Measurements from ENCODE around the gene E2F6. TPM values are rescaled to one million over a fixed set of nuclear protein-coding genes. Genes with fewer than 3 reads are reported as not detected.

Gene E2F6
- total and polyA plus RNA-seq, 2 of the 13 experiments (the other 11 are each of a cell fraction or from before 2014, with no cell fraction given): 27.3 to 36.0 TPM

DNA sequence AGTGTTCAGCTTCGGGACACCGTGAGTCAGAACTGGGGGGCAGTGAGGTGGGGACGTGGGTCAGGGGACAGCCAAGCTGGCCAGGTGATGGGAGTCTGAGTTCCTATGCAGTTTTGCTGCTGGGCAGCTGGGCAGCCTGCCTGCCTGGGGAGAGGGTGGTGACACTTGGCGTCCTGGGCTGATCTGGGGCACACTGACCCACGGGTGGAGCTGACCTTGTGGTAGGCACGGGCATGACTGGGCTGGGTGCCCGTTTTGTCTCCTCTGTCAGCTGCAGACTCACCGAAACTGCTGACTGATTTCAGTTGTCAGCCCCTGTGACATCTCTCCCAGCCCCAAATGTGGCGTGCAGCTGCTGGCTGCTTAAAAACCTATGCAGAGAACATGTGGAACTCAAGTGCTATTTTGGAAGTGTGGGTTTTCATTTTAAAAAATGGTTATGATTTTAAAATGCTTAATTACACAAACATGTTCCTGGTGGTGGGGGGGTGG is 32.6 kb upstream of the E2F6 start (continued):
- TF ChIP-seq, protein P1, sequence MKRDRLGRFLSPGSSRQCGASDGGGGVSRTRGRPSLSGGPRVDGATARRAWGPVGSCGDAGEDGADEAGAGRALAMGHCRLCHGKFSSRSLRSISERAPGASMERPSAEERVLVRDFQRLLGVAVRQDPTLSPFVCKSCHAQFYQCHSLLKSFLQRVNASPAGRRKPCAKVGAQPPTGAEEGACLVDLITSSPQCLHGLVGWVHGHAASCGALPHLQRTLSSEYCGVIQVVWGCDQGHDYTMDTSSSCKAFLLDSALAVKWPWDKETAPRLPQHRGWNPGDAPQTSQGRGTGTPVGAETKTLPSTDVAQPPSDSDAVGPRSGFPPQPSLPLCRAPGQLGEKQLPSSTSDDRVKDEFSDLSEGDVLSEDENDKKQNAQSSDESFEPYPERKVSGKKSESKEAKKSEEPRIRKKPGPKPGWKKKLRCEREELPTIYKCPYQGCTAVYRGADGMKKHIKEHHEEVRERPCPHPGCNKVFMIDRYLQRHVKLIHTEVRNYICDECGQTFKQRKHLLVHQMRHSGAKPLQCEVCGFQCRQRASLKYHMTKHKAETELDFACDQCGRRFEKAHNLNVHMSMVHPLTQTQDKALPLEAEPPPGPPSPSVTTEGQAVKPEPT (CRISPR knock-in tag; IDR thresholded peaks at IDR 0.05; ENCODE audit: low read depth): no peak; the same call in 1 of the 2 replicates
- TF ChIP-seq, protein P2, sequence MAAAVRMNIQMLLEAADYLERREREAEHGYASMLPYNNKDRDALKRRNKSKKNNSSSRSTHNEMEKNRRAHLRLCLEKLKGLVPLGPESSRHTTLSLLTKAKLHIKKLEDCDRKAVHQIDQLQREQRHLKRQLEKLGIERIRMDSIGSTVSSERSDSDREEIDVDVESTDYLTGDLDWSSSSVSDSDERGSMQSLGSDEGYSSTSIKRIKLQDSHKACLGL (CRISPR knock-in tag; IDR thresholded peaks at IDR 0.05): no peak
- TF ChIP-seq NFATC3 (CRISPR knock-in tag; IDR thresholded peaks at IDR 0.05): no peak
- no peak for TF ChIP-seq JDP2 (CRISPR knock-in tag; IDR thresholded peaks at IDR 0.05; ENCODE audit: borderline replicate concordance)
- TF ChIP-seq ATF7 (IDR thresholded peaks at IDR 0.05): no peak
- TF ChIP-seq ATF7 (CRISPR knock-in tag; IDR thresholded peaks at IDR 0.05): no peak
- no peak for TF ChIP-seq PRPF4 (IDR thresholded peaks at IDR 0.05; ENCODE audit: low read depth, low read length, poor library complexity, severe bottlenecking)
- TF ChIP-seq REL (CRISPR knock-in tag; conservative IDR thresholded peaks at IDR 0.05): no peak
- 0 out of 2 replicates have a peak, but pooled peaks have one; percentile 70 for TF ChIP-seq ZNF550 (CRISPR knock-in tag; IDR thresholded peaks at IDR 0.05; ENCODE audit: borderline replicate concordance)
- no peak; the same call in 1 of the 2 replicates for TF ChIP-seq RFXAP (CRISPR knock-in tag; IDR thresholded peaks at IDR 0.05; ENCODE audit: borderline replicate concordance)
- no peak for TF ChIP-seq ZNF558 (CRISPR knock-in tag; IDR thresholded peaks at IDR 0.05; ENCODE audit: borderline replicate concordance)
- no peak for TF ChIP-seq ZBTB1 (CRISPR knock-in tag; IDR thresholded peaks at IDR 0.05; ENCODE audit: borderline replicate concordance)
- TF ChIP-seq, protein P3, sequence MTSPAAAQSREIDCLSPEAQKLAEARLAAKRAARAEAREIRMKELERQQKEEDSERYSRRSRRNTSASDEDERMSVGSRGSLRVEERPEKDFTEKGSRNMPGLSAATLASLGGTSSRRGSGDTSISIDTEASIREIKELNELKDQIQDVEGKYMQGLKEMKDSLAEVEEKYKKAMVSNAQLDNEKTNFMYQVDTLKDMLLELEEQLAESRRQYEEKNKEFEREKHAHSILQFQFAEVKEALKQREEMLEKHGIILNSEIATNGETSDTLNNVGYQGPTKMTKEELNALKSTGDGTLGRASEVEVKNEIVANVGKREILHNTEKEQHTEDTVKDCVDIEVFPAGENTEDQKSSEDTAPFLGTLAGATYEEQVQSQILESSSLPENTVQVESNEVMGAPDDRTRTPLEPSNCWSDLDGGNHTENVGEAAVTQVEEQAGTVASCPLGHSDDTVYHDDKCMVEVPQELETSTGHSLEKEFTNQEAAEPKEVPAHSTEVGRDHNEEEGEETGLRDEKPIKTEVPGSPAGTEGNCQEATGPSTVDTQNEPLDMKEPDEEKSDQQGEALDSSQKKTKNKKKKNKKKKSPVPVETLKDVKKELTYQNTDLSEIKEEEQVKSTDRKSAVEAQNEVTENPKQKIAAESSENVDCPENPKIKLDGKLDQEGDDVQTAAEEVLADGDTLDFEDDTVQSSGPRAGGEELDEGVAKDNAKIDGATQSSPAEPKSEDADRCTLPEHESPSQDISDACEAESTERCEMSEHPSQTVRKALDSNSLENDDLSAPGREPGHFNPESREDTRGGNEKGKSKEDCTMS (CRISPR knock-in tag; conservative IDR thresholded peaks at IDR 0.05): no peak
- TF ChIP-seq CAMTA2 (CRISPR knock-in tag; IDR thresholded peaks at IDR 0.05; ENCODE audit: borderline replicate concordance): no peak
- TF ChIP-seq KMT2A (CRISPR knock-in tag; IDR thresholded peaks at IDR 0.05): peak; percentile 11; the same call in 1 of the 2 replicates
- TF ChIP-seq, protein P4, sequence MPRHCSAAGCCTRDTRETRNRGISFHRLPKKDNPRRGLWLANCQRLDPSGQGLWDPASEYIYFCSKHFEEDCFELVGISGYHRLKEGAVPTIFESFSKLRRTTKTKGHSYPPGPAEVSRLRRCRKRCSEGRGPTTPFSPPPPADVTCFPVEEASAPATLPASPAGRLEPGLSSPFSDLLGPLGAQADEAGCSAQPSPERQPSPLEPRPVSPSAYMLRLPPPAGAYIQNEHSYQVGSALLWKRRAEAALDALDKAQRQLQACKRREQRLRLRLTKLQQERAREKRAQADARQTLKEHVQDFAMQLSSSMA (CRISPR knock-in tag; IDR thresholded peaks at IDR 0.05): no peak
- TF ChIP-seq, protein P5, sequence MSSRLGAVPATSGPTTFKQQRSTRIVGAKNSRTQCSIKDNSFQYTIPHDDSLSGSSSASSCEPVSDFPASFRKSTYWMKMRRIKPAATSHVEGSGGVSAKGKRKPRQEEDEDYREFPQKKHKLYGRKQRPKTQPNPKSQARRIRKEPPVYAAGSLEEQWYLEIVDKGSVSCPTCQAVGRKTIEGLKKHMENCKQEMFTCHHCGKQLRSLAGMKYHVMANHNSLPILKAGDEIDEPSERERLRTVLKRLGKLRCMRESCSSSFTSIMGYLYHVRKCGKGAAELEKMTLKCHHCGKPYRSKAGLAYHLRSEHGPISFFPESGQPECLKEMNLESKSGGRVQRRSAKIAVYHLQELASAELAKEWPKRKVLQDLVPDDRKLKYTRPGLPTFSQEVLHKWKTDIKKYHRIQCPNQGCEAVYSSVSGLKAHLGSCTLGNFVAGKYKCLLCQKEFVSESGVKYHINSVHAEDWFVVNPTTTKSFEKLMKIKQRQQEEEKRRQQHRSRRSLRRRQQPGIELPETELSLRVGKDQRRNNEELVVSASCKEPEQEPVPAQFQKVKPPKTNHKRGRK (CRISPR knock-in tag; IDR thresholded peaks at IDR 0.05): 0 out of 2 replicates have a peak, but pooled peaks have one; percentile 34
- no peak for TF ChIP-seq ZSCAN9 (CRISPR knock-in tag; IDR thresholded peaks at IDR 0.05; ENCODE audit: borderline replicate concordance)
- no peak for TF ChIP-seq SIN3A (IDR thresholded peaks at IDR 0.05; ENCODE audit: borderline replicate concordance, low read depth, low read length)
- TF ChIP-seq, protein P6, sequence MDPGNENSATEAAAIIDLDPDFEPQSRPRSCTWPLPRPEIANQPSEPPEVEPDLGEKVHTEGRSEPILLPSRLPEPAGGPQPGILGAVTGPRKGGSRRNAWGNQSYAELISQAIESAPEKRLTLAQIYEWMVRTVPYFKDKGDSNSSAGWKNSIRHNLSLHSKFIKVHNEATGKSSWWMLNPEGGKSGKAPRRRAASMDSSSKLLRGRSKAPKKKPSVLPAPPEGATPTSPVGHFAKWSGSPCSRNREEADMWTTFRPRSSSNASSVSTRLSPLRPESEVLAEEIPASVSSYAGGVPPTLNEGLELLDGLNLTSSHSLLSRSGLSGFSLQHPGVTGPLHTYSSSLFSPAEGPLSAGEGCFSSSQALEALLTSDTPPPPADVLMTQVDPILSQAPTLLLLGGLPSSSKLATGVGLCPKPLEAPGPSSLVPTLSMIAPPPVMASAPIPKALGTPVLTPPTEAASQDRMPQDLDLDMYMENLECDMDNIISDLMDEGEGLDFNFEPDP (CRISPR knock-in tag; conservative IDR thresholded peaks at IDR 0.05): no peak

Data from HepG2 (cell line).